Fibroblast of skin of left quadriceps (primary cell): Measurements from ENCODE around the gene CIAO3.
A peak's percentile ranks its signal among the peaks of the same experiment; 100 is the strongest.
"Not testable (repeated sequence)": the region's sequence is repeated elsewhere in the genome, so short reads cannot be mapped to it uniquely, and the experiment has no call there.

ENCODE experiments used
- DNase-seq, 2 experiments: peaks; one replicate each; pipeline ENCODE4 v3.0.0-alpha.2; 2013; ENCODE audit warnings: low read depth in 2 of 2

The CIAO3 gene

GRCh38 chr16:694187-694862, 46.5 kb downstream of the CIAO3 start:
- no peak for DNase-seq

DNA sequence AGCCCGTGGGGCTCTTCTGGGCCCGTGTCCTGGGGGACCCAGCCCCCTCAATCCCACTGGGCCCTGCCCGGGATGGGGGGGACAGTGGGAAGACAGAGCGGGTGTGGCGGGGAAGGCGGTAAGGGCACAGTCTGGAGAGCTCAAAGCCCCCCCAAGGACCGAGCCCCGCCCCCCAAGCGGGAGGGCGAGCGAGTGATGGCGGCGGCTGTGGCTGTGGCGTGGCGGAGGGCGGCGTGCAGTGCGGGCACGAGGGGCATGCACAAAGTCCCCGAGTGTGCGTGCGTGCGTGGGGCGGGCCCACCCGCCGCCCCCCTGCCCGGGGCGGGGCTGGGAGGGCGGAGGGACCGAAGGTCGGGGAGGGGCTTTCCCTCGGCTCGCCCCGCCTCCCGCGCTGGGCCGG, 47.0 kb downstream of the CIAO3 start:
- no peak for DNase-seq

GRCh38 chr16:693364-693763, 47.4 kb downstream of the CIAO3 start:
- DNase-seq, result no peak

DNA sequence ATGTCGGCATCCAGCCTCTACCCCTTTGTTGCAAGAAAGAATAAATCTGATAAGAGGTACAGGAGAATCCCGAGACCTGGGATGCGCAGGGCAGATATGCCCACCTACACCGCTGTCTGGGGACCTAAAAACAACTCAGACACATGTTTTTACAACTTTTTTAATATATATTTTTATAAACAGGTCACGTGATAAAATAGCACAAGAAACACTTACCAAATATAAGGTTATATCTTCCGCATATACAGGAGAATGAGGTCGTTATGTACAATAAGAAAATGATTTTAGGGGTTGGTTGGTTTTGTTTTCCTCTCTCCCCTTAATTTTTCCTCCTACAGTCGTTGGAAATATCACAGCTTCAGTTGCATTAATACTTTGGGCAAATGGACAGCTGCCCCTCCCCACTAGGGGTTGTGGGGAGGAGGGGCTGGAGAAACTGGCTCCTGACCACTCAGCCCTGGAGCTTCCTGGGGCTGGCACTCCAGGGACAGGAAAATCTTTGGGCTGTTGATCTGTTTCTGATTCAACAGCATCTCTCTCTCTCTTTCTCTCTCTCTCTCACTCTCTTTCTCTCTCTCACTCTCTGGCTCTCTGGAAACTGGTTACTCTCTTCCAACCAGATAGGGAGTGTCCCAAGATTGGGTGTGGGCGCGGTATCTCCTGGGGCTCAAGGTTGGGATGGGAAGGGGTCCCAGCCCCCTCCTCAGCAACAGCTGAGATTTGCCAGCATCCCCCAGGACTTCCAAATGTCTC, 48.3 kb downstream of the CIAO3 start:
- no peak for DNase-seq

GRCh38 chr16:691242-691641, 49.6 kb downstream of the CIAO3 start:
- DNase-seq, result not testable (repeated sequence)

GRCh38 chr16:689175-689897, 51.5 kb downstream of the CIAO3 start:
- no peak for DNase-seq

GRCh38 chr16:687499-687898, 53.3 kb downstream of the CIAO3 start:
- no peak for DNase-seq

- DNase-seq, result no peak
These were observed 54.1 kb downstream of the CIAO3 start for GRCh38 chr16:686459-687260.

GRCh38 chr16:685967-686366, 54.8 kb downstream of the CIAO3 start:
- DNase-seq, result no peak

GRCh38 chr16:684961-685696, 55.7 kb downstream of the CIAO3 start:
- DNase-seq, result no peak

DNA sequence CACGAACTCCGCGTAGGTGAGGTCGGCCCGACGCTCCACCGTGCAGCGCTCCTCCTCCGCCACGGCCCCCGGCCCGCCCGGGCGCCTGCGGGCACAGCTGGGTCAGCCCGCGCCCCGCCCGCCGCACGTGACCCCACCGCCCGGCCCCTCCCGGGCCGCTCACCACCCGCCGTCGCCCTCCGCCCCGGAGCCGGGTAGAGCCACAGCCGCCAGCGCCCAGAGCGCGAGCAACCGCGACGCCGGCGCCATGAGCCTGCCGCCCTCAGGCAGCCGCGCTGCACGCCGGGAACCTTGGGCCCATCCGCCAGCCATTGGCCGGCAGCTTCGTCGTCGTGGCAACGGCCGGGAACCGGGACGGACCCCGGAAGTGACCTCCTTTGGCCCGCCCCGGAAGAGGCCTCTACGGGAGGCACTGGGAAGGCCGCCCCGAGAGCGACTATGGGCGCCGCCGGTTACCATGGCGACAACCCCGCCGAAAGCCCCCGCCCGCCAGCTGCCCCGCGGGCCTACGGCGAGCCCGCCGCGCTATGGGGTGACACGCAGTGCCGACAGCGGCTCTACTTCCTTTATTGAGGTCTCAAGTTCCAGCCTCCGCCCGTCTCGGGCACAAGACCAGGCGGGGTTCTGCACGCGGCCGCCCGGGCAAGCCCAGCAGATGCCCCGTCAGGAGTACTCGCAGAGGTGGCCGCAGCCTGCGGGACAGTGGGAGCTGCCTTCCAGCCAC, 56.6 kb downstream of the CIAO3 start, which contains the start of gene JMJD8:
TSS of gene JMJD8 (minus strand) at position 264 of the 724 bp plus-strand sequence. CDS start at position 249, 15 bp downstream.
- peak; percentile 84 to 88 for DNase-seq

DNA sequence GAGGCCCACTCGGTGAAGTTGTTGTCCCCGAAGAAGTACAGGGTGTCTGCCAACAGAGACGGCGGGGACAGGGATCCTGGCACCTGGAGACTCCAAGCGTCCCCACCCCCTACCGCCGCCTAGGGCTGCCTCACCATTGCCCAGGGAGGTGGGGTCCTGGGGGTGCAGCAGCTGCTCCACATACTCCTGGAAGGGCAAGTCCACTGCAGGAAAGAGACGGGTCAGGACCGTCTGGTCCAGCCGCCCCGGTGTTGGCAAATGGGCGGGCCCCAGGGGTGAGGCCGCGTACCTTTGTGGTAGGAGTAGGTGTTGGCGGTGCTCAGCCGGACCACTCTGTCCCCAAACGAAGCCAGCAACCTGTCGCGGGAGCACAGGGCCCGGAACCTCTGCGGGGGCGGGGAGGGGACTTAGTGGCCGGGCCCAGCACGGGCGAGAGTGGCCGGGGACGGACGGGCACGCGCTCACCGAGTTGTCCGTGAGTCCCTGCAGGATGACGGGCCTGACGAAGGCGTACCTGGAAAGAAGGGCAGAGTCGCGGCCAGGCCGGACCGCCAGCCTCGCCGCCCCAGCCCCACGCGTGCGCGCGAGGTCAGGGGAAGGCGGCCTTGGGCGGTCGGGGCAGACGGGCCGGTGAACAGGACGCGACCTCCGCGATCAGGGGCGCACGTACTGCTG, 57.3 kb downstream of the CIAO3 start:
- DNase-seq, result no peak

DNA sequence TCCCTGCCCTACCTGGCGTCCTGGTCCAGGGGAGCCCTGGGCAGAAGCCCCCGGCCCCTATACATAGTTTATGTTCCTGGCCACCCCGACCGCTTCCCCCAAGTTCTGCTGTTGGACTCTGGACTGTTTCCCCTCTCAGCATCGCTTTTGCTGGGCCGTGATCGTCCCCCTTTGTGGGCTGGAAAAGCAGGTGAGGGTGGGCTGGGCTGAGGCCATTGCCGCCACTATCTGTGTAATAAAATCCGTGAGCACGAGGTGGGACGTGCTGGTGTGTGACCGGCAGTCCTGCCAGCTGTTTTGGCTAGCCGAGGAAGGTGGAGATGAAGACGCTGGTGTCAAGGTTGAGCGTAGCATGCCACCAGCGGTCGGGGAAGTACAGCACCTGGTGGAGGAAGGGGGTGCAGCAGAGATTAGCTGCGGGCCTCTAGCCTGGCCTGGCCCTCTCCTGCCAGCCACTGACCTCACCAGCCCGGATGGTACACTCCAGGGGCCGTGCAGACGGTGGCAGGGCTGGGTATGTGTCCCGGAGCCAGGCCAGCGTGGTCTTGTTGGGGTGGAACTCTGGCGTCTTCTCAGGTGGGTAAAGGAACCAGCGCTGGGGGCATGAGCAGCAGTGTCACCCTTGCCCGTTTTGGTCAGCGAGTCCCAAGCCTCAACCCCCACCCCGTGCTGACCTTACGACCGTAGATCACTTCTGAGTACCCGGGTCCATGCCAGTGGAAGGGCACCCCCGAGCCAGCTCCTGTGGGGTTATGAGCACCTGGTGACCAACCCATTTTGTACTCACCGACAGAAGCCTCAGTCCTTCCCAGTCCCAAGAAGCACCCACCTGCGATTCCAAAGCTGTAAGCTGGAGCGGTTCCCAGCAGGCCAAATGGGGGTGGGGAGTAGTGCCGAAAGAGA, 58.1 kb downstream of the CIAO3 start:
- no peak for DNase-seq

- no peak for DNase-seq
These were observed 58.9 kb downstream of the CIAO3 start for GRCh38 chr16:681746-682427.

GRCh38 chr16:680967-681745, 59.6 kb downstream of the CIAO3 start:
- DNase-seq, result no peak

GRCh38 chr16:680625-680945, 60.2 kb downstream of the CIAO3 start:
- no peak for DNase-seq

- peak; percentile 62 to 67 for DNase-seq
These were observed 60.8 kb downstream of the CIAO3 start, which contains the start of gene STUB1 for GRCh38 chr16:679814-680624. Gene STUB1 (plus strand): TSS chr16:680410. CDS start chr16:680526, 116 bp downstream.
